Body of pancreas (tissue), 4 donors: ENCODE results near the gene MYO18B. TPM values are rescaled to one million over a fixed set of nuclear protein-coding genes. Genes with fewer than 3 reads are reported as not detected.

Source experiments
- ATAC-seq: fragments of 150-250 bp; one replicate; pipeline ENCODE4 v1.9.1; 2016
- DNase-seq, 4 donors: peaks; one replicate each; pipeline ENCODE4 v3.0.0-alpha.2; 2019
- H3K27ac ChIP-seq, 4 donors: fragments of 200-600 bp; sonication (generic); 1 replicate in 3 of 4; 2 replicates in 1 of 4; pipeline versions ENCODE4 v1.5.1 to v1.6.1; 2016 to 2019; ENCODE audit warnings: mild to moderate bottlenecking in 1 of 4, mixed read lengths in 1 of 4, moderate library complexity in 1 of 4
- H3K27me3 ChIP-seq, 2 donors: fragments of 200-600 bp; sonication (generic); one replicate each; pipeline ENCODE4 v1.6.0; 2016; ENCODE audit warnings: mild to moderate bottlenecking in 1 of 2
- H3K36me3 ChIP-seq, 2 donors: fragments of 200-600 bp; sonication (generic); replicated peaks in 1 of 2; 2 replicates each; pipeline ENCODE4 v1.5.1; 2016; ENCODE audit warnings: low read depth in 2 of 2; ENCODE audit not compliant: insufficient read depth in 1 of 2
- H3K4me1 ChIP-seq: fragments of 200-600 bp; sonication (generic); one replicate; pipeline ENCODE4 v1.6.0; 2016
- H3K4me3 ChIP-seq, 2 donors: fragments of 200-600 bp; sonication (generic); 1 replicate in 1 of 2; 2 replicates in 1 of 2; pipeline ENCODE4 v1.5.1; 2016 to 2019
- H3K9me3 ChIP-seq, 3 donors: fragments of 200-600 bp; sonication (generic); 1 replicate in 2 of 3; 2 replicates in 1 of 3; pipeline ENCODE4 v1.5.1; 2016
- CTCF ChIP-seq, 7 experiments: fragments of 450-650 bp in 4 of 7; fragments of 200-600 bp in 3 of 7; sonication (generic) in 3 of 7; IDR thresholded peaks; one replicate each; pipeline ENCODE4 v1.5.1; 2016 to 2019; ENCODE audit warnings: antibody characterized with exemption in 7 of 7
- POLR2A ChIP-seq, 3 donors: fragments of 450-650 bp; IDR thresholded peaks; one replicate each; pipeline ENCODE4 v1.6.1; 2016; ENCODE audit warnings: antibody characterized with exemption in 3 of 3, mild to moderate bottlenecking in 2 of 3
- WGBS, 2 donors: methylation state at CpG; one replicate each; pipeline ENCODE4 v1.1.5; 2017; 5-methylcytosine and 5-hydroxymethylcytosine counted together
- intact Hi-C: fragments of 100-400 bp; cut with DNase I; formaldehyde crosslinking; loops from one replicate; pipeline ENCODE4 v1.15.1; 2023
- total RNA-seq, 2 donors: library from RNA; depleted of rRNA; stranded (reverse); fragments of >200 nt; gene quantifications; one replicate each; pipeline ENCODE4 v1.1.0, GENCODE V29; 2016

Gene MYO18B
- total RNA-seq, 2 donors from 2014 or later: 1.3 TPM; not detected in 1

DNA sequence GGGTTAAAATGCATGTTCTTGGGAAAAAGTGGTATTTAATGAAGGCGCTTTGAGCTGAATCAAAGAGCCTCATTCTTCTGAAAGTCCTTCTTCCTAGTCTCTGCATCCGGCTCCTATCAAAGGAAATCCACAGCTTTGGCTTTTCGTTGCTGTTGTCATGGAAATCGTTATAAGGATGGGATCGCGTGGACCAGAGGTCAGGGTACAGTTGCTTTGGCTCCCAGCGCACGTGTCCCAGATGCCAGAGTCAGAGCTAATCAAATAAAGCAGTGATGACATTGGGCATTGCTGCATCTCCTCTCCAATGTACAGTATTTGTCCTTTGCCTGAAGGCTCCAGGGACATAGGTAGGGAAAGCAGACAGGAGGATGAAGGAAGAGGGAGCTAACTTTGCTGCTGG lies 181.9 kb downstream of the MYO18B start:
- no peak for ATAC-seq
- no peak overlapping the region for H3K4me3 ChIP-seq
- H3K27me3 ChIP-seq: no peaks in the 10 kb centered on the region
- H3K4me1 ChIP-seq: no peaks in the 10 kb centered on the region
- no peaks in the 10 kb centered on the region for H3K9me3 ChIP-seq
- no peak overlapping the region for H3K27ac ChIP-seq
- TF ChIP-seq POLR2A (IDR thresholded peaks at IDR 0.05) (no peak), CTCF (IDR thresholded peaks at IDR 0.05) (no peak)
- H3K36me3 ChIP-seq: no peaks in the 10 kb centered on the region
- intact Hi-C loops: no loop called here
- DNase-seq: no peak
- WGBS, 2 donors: 9 to 17% methylated on average over 8 of the region's 8 CpGs

- WGBS, 2 donors: 68% methylated on average over 3 of the region's 3 CpGs
- no peak overlapping the region for H3K27ac ChIP-seq
- no peaks in the 10 kb centered on the region for H3K27me3 ChIP-seq
- TF ChIP-seq CTCF (IDR thresholded peaks at IDR 0.05) (no peak), POLR2A (IDR thresholded peaks at IDR 0.05) (no peak)
- no peaks in the 10 kb centered on the region for H3K9me3 ChIP-seq
- no peak overlapping the region for H3K4me3 ChIP-seq
- no peak for DNase-seq
- no peaks in the 10 kb centered on the region for H3K36me3 ChIP-seq
- no peak for ATAC-seq
- H3K4me1 ChIP-seq: peaks cover 8% of the 10 kb centered on the region
- intact Hi-C loops: no loop called here
Observed at GRCh38 chr22:25928038-25928437, 186.1 kb downstream of the MYO18B start.

DNA sequence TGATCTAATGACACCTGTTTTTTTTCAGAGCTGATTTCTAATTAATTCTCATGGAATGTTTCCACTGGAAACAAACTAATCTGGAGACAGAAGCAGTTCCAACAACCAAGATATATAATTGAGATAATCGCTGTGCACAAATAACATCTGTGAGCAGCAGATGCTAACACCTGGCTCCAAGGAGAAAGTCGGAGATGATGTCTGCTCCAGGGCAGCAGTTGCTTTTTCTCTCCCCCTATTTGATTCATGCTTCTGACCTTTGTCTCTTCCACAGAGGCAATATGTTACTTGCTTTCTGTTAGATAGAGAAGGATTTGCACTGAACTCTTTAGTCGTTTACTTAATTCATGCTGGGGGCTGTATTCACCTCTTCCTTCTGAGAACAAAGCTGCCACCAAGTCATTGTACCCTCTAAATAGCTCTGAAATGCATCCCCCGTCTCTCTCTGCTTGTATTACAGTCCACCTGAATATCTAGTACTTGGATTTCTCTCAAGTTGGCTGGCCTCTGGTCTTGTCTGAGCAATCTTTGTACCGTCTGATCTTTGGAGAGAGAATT lies 187.4 kb downstream of the MYO18B start:
- H3K9me3 ChIP-seq: no peaks in the 10 kb centered on the region
- H3K27me3 ChIP-seq: no peaks in the 10 kb centered on the region
- intact Hi-C loops: no loop called here
- H3K27ac ChIP-seq: no peak overlapping the region
- 56 to 65% methylated on average over 5 of the region's 5 CpGs for WGBS, 2 donors
- H3K36me3 ChIP-seq: no peaks in the 10 kb centered on the region
- ATAC-seq: no peak
- no peak overlapping the region for H3K4me3 ChIP-seq
- no peak for DNase-seq
- no peak for TF ChIP-seq POLR2A (IDR thresholded peaks at IDR 0.05)
- TF ChIP-seq CTCF (IDR thresholded peaks at IDR 0.05): no peak
- H3K4me1 ChIP-seq: peaks cover 8% of the 10 kb centered on the region

GRCh38 chr22:25930083-25930482 lies 188.1 kb downstream of the MYO18B start:
- DNase-seq (no peak), ATAC-seq (no peak)
- TF ChIP-seq POLR2A (IDR thresholded peaks at IDR 0.05): no peak
- TF ChIP-seq CTCF (IDR thresholded peaks at IDR 0.05): no peak
- no peak overlapping the region for H3K4me3 ChIP-seq
- 59 to 64% methylated on average over 4 of the region's 4 CpGs for WGBS, 2 donors
- H3K27me3 ChIP-seq: no peaks in the 10 kb centered on the region
- no peaks in the 10 kb centered on the region for H3K36me3 ChIP-seq
- H3K9me3 ChIP-seq: no peaks in the 10 kb centered on the region
- peaks cover 8% of the 10 kb centered on the region for H3K4me1 ChIP-seq
- no peak overlapping the region for H3K27ac ChIP-seq
- intact Hi-C loops: no loop called here

DNA sequence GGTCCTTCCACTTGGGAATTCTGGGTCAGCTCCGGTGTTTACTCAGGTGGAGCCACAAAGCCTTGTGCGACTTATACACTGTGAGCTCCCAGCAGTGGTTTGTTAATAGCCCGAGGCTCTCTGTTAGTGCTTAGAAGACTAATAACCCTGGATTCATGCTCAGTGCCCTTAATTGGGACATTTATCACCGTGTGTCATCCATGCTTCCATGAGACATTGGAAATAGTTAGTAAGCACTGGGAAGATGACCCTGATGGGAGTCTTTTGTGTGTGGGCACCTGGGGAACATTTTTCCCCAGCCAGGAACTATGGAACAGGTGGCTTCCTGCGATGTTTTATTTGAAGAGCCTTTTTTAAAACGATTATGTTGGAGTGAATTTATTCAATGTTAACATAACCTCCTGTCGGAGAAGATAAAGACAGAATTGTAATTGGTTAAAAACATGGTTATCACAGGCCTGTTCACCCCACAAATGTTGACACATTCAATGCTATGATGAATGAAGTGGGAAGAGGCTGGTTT lies 188.9 kb downstream of the MYO18B start:
- ATAC-seq (no peak), DNase-seq (peak in 3 of 4 donors; percentile 22 to 43 (median 28))
- Histone ChIP-seq H3K27me3 (no peaks in the 10 kb centered on the region), H3K36me3 (no peaks in the 10 kb centered on the region), H3K9me3 (no peaks in the 10 kb centered on the region), H3K4me1 (peaks cover 8% of the 10 kb centered on the region), H3K4me3 (no peak overlapping the region), H3K27ac (no peak overlapping the region)
- intact Hi-C loops: no loop called here
- TF ChIP-seq CTCF (IDR thresholded peaks at IDR 0.05): no peak
- TF ChIP-seq POLR2A (IDR thresholded peaks at IDR 0.05): no peak
- 6 to 15% methylated on average over 4 to 7 of the region's 7 CpGs for WGBS, 2 donors
